Ovary (tissue), 9 donors: Measurements from ENCODE around the gene OR5B2. TPM values are rescaled to one million over a fixed set of nuclear protein-coding genes. Genes with fewer than 3 reads are reported as not detected.

Experiments
- DNase-seq, 5 donors: peaks; one replicate each; pipeline ENCODE4 v3.0.0-alpha.2; 2019 to 2020
- H3K27ac ChIP-seq, 2 donors: fragments of 200-600 bp; one replicate each; pipeline versions ENCODE4 v1.5.1 to v1.8.0; 2019 to 2022
- H3K27me3 ChIP-seq: fragments of 200-600 bp; one replicate; pipeline ENCODE4 v1.8.0; 2022
- H3K36me3 ChIP-seq: fragments of 200-600 bp; sonication (generic); one replicate; pipeline ENCODE4 v1.5.1; 2019
- H3K4me1 ChIP-seq: one replicate; pipeline ENCODE4 v1.8.1; 2013; ENCODE audit warnings: mild to moderate bottlenecking, moderate library complexity; ENCODE audit not compliant: insufficient read depth
- H3K4me3 ChIP-seq: fragments of 200-600 bp; sonication (generic); one replicate; pipeline ENCODE4 v1.5.1; 2017
- H3K9me3 ChIP-seq, 2 donors: fragments of 200-600 bp in 1 of 2; sonication (generic) in 1 of 2; one replicate each; pipeline versions ENCODE4 v1.5.1 to v1.8.1; 2013 to 2019; ENCODE audit warnings: mild to moderate bottlenecking in 1 of 2, moderate library complexity in 1 of 2
- EP300 ChIP-seq: sonication (generic); formaldehyde crosslinking; IDR thresholded peaks from one replicate; pipeline ENCODE4 v1.6.1; 2017; ENCODE audit warnings: antibody characterized with exemption
- POLR2A ChIP-seq: fragments of 450-650 bp; IDR thresholded peaks from one replicate; pipeline ENCODE4 v1.6.1; 2017; ENCODE audit warnings: antibody characterized with exemption, mild to moderate bottlenecking, moderate library complexity
- WGBS, 3 donors: extraction: QIAGEN DNeasy Blood & Tissue Kit in 1 of 3; methylation state at CpG; one replicate each; pipeline versions ENCODE4 v1.1.5 to v1.1.7; 2013 to 2017; 5-methylcytosine and 5-hydroxymethylcytosine counted together
- intact Hi-C, 4 donors: fragments of 100-400 bp; cut with DNase I; formaldehyde crosslinking; loops; one replicate each; pipeline versions ENCODE4 v1.11.0 to v1.15.1; 2022 to 2023
- polyA plus RNA-seq, 2 donors: library from polyadenylated mRNA; stranded (reverse); fragments of 200-250 nt in 1 of 2; fragments of 350-450 nt in 1 of 2; fragmentation: Illumina TruSeq in 1 of 2; extraction: RNeasy Lipid Tissue Mini Kit (QIAGEN cat#74804) in 1 of 2; gene quantifications; one replicate each; pipeline ENCODE4 v1.2.3, GENCODE V29; 2013 to 2014
- total RNA-seq, 7 donors: library from RNA; depleted of rRNA in 2 of 7; stranded (reverse); fragments of >200 nt in 2 of 7; fragmentation: NEBNext Ultra II Directional in 3 of 7; extraction: Animal tissue kit (Norgen Biotek cat#: 25700) in 3 of 7; gene quantifications; one replicate each; pipeline versions ENCODE4 v1.1.0 to v1.2.4, GENCODE V29; 2016 to 2023
- TF ChIP-seq, protein P1 (sequence below), 3 donors: fragments of 450-650 bp in 2 of 3; fragments of 200-600 bp in 1 of 3; IDR thresholded peaks; one replicate each; pipeline versions ENCODE4 v1.5.1 to v1.8.0; 2016 to 2022; ENCODE audit warnings: antibody characterized with exemption in 3 of 3, mild to moderate bottlenecking in 1 of 3
- donor health status: DM: no; HTN: no; CAD: no; lungs with moderate emphysema.
- donor health status: DM: no; HTN: no; CAD: no.
- donor health status: Bipolar disorder and iron deficiency.
- donor health status: DM: yes; HTN: yes; CAD: no.
- donor health status: DM: no; HTN: no; CAD: no.
- donor health status: DM: yes; HTN: yes; CAD: no.

OR5B2 gene
- total and polyA plus RNA-seq, 9 donors = not detected

DNA sequence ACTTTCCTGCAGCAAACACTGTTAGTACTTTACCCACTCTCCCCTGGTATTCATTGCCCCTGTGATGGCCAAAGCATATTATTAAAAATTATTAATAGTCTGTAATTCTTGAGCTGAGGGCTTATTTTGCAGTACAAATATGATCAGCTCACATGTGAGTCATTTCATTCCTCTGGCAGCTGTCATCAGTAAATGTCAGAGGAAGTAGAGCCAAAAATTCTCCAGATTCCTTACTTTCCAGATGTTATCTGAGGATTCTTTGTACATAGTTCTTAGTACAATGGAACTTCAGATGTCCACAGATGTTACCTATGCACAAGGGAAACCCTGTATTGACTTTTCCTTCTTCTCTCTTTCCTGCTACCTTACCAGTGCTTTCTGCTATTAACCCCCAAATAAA lies 33.7 kb downstream of the OR5B2 start:
- Histone ChIP-seq H3K36me3 (no peaks in the 10 kb centered on the region), H3K4me1 (no peaks in the 10 kb centered on the region), H3K4me3 (no peak overlapping the region), H3K9me3 (peaks cover 0 to 3% of the 10 kb centered on the region in 2 donors), H3K27ac (no peak overlapping the region), H3K27me3 (no peaks in the 10 kb centered on the region)
- DNase-seq = no peak
- TF ChIP-seq EP300 (no peak), POLR2A (no peak)
- TF ChIP-seq, protein P1, sequence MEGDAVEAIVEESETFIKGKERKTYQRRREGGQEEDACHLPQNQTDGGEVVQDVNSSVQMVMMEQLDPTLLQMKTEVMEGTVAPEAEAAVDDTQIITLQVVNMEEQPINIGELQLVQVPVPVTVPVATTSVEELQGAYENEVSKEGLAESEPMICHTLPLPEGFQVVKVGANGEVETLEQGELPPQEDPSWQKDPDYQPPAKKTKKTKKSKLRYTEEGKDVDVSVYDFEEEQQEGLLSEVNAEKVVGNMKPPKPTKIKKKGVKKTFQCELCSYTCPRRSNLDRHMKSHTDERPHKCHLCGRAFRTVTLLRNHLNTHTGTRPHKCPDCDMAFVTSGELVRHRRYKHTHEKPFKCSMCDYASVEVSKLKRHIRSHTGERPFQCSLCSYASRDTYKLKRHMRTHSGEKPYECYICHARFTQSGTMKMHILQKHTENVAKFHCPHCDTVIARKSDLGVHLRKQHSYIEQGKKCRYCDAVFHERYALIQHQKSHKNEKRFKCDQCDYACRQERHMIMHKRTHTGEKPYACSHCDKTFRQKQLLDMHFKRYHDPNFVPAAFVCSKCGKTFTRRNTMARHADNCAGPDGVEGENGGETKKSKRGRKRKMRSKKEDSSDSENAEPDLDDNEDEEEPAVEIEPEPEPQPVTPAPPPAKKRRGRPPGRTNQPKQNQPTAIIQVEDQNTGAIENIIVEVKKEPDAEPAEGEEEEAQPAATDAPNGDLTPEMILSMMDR (IDR thresholded peaks at IDR 0.05) = no peak
- intact Hi-C loops = loop anchor here in 1 of 4 donors (5.0 kb wide), 1 partner anchor 1678 kb away; no protein-coding TSS in a partner anchor

DNA sequence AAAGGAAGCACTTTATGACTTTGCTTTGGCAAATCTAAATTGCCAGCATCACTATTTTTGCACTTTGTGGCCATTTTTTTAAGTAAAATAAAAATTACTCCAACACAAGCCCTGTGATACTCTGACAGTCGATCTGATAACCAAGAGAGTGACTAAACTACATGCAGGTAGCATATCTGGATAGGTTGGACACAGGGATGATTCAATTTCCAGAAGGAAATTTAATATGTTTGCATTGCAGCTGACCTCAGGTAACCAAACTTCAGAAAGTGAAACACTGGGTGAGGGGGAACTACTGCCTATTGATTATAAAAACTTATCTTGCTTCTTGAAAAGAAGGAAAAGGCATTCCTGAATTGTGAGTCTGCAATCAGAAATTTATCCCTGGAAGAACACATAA lies 35.2 kb downstream of the OR5B2 start:
- DNase-seq = no peak
- H3K27ac ChIP-seq = no peak overlapping the region
- H3K27me3 ChIP-seq = no peaks in the 10 kb centered on the region
- H3K4me1 ChIP-seq = no peaks in the 10 kb centered on the region
- peaks cover 0 to 3% of the 10 kb centered on the region in 2 donors for H3K9me3 ChIP-seq
- no peak overlapping the region for H3K4me3 ChIP-seq
- WGBS, 3 donors = 14 to 41% (median 21%) methylated on average over 1 of the region's 1 CpG
- no peaks in the 10 kb centered on the region for H3K36me3 ChIP-seq
- intact Hi-C loops = loop anchor here in 1 of 4 donors (5.0 kb wide), 1 partner anchor 1680 kb away; no protein-coding TSS in a partner anchor
- TF ChIP-seq EP300 (no peak), POLR2A (no peak)
- TF ChIP-seq, protein P1 (IDR thresholded peaks at IDR 0.05) = no peak

DNA sequence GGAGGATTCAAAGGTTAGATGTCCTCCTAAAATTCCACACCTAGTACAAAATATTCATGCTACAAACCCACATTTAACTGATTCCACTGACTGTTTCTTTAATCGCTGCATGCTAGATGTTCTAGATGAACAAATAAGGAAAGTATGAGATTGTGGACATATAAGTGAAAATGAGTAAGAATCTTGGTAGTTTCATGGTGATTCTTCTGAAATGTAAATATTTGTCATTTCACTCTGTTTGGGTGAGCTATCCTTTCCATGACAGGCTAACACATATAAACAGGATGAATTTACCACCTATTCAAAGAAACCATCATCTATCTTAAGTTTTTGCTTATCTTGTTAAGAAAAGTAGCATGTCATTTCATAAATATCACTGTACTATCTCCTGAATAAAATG lies 36.0 kb downstream of the OR5B2 start:
- no peaks in the 10 kb centered on the region for H3K27me3 ChIP-seq

DNA sequence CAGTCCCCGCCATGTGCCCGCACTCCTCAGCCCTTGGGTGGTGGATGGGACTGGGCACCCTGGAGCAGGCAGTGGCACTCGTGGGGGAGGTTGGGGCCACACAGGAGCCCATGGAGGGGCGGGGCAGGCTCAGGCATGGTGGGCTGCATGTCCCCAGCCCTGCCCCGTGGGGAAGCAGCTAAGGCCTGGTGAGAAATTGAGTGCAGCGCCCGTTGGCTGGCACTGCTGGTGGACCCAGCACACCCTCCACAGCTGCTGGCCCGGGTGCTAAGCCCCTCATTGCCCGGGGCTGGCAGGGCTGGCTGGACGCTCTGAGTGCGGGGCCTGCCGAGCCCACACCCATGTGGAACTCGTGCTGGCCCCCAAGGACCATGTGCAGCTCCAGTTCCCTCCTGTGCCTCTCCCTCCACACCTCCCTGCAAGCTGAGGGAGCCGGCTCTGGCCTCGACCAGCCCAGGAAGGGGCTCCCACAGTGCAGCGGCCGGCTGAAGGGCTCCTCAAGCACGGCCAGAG lies 37.3 kb downstream of the OR5B2 start:
- TF ChIP-seq, protein P1 (IDR thresholded peaks at IDR 0.05) = no peak
- no peak for TF ChIP-seq EP300
- TF ChIP-seq POLR2A = no peak
- no peaks in the 10 kb centered on the region for H3K4me1 ChIP-seq
- H3K27ac ChIP-seq = no peak overlapping the region
- intact Hi-C loops = loop anchor here in 1 of 4 donors (5.0 kb wide), 1 partner anchor 1682 kb away; no protein-coding TSS in a partner anchor
- WGBS, 3 donors = 78 to 86% (median 86%) methylated on average over 17 to 18 of the region's 18 CpGs
- H3K4me3 ChIP-seq = no peak overlapping the region
- peaks cover 0 to 3% of the 10 kb centered on the region in 2 donors for H3K9me3 ChIP-seq
- DNase-seq = no peak
- no peaks in the 10 kb centered on the region for H3K27me3 ChIP-seq
- no peaks in the 10 kb centered on the region for H3K36me3 ChIP-seq

More for the DNA sequence above, 36.0 kb downstream of the OR5B2 start:
- Histone ChIP-seq H3K4me1 (no peaks in the 10 kb centered on the region), H3K27ac (no peak overlapping the region), H3K4me3 (no peak overlapping the region), H3K9me3 (peaks cover 0 to 3% of the 10 kb centered on the region in 2 donors), H3K36me3 (no peaks in the 10 kb centered on the region)
- 91 to 98% (median 94%) methylated on average over 1 of the region's 1 CpG for WGBS, 3 donors
- intact Hi-C loops = loop anchor here in 1 of 4 donors (5.0 kb wide), 1 partner anchor 1680 kb away; no protein-coding TSS in a partner anchor
- TF ChIP-seq EP300 = no peak
- TF ChIP-seq, protein P1 (IDR thresholded peaks at IDR 0.05) = no peak
- no peak for TF ChIP-seq POLR2A
- DNase-seq = no peak

Other genes starting within 250 kb of the OR5B2 start
- gene OR9Q2, start 239.1 kb downstream of the OR5B2 start, total RNA-seq = not detected
- not detected for gene OR9Q2, start 239.1 kb downstream of the OR5B2 start, polyA plus RNA-seq
- gene OR1S2, start 224.0 kb downstream of the OR5B2 start, total RNA-seq = not detected
- not detected for gene OR1S2, start 224.0 kb downstream of the OR5B2 start, polyA plus RNA-seq
- gene OR1S1, start 215.4 kb downstream of the OR5B2 start, total RNA-seq = not detected
- gene OR1S1, start 215.4 kb downstream of the OR5B2 start, polyA plus RNA-seq = not detected
- not detected for gene OR10Q1, start 199.2 kb downstream of the OR5B2 start, total RNA-seq
- not detected for gene OR10Q1, start 199.2 kb downstream of the OR5B2 start, polyA plus RNA-seq
- not detected for gene OR10W1, start 159.9 kb downstream of the OR5B2 start, total RNA-seq
- not detected for gene OR10W1, start 159.9 kb downstream of the OR5B2 start, polyA plus RNA-seq
- gene OR5B17, start 69.1 kb downstream of the OR5B2 start, total RNA-seq = not detected
- gene OR5B17, start 69.1 kb downstream of the OR5B2 start, polyA plus RNA-seq = not detected
- gene OR5B3, start 21.2 kb downstream of the OR5B2 start, total RNA-seq = not detected
- not detected for gene OR5B3, start 21.2 kb downstream of the OR5B2 start, polyA plus RNA-seq
- gene OR5B12, start 14.1 kb upstream of the OR5B2 start, total RNA-seq = not detected
- gene OR5B12, start 14.1 kb upstream of the OR5B2 start, polyA plus RNA-seq = not detected
- gene OR5B21, start 80.0 kb upstream of the OR5B2 start, total RNA-seq = under 1 TPM in 1 of 7 donors, not detected in 6; 0.25 TPM
- gene OR5B21, start 80.0 kb upstream of the OR5B2 start, polyA plus RNA-seq = not detected
- gene LPXN, start 147.7 kb upstream of the OR5B2 start, total RNA-seq = 10 to 100 TPM in 1 of 7 donors, 1 to 10 TPM in 6; 6.5 to 13.9 (median 7.9) TPM
- gene LPXN, start 147.7 kb upstream of the OR5B2 start, polyA plus RNA-seq = 10 to 100 TPM in 1 of 2 donors, 1 to 10 TPM in 1; 7.6 to 19.3 TPM
- gene ZFP91, start 150.9 kb upstream of the OR5B2 start, total RNA-seq = 10 to 100 TPM; 25.6 to 45.2 (median 39.5) TPM
- gene ZFP91, start 150.9 kb upstream of the OR5B2 start, polyA plus RNA-seq = 10 to 100 TPM; 19.7 to 55.6 TPM
- 1 to 10 TPM in 2 of 7 donors, under 1 TPM in 5; 0.33 to 1.1 (median 0.87) TPM for gene CNTF, start 194.5 kb upstream of the OR5B2 start, total RNA-seq
- 1 to 10 TPM in 1 of 2 donors, under 1 TPM in 1; 0.22 to 2.0 TPM for gene CNTF, start 194.5 kb upstream of the OR5B2 start, polyA plus RNA-seq